HCT116 (cell line): ENCODE measurements around the gene EGFR. TPM values are rescaled to one million over a fixed set of nuclear protein-coding genes. Genes with fewer than 3 reads are reported as not detected.

Experiments
- ATAC-seq: fragments of 200-7000 bp; cut with Tn5 transposase; 2 replicates; pipeline ENCODE4 v1.9.1; 2020; ENCODE audit warnings: mild to moderate bottlenecking, moderate library complexity
- BruUV-seq: library from RNA; stranded (reverse); fragments of 400-500 nt; replicated peaks from 2 replicates; lab custom pipeline; 2021; lab: Mats Ljungman, UMichigan
- CTCF ChIA-PET: fragments of 300-600 bp; sonication (Branson Sonifier 250); formaldehyde crosslinking; loops from one replicate; lab custom pipeline; 2021; ENCODE audit warnings: antibody characterized with exemption; lab: Charles Lee
- POLR2A ChIA-PET: fragments of 300-600, 350-600 bp; sonication (Branson Sonifier 250); formaldehyde crosslinking; loops from one replicate; lab custom pipeline; 2021; ENCODE audit warnings: antibody characterized with exemption; lab: Charles Lee
- RAD21 ChIA-PET, 2 experiments: fragments of 300-600 bp; sonication (Branson Sonifier 250); formaldehyde crosslinking; loops; one replicate each; lab custom pipeline; 2023; ENCODE audit warnings: low total read pairs in 2 of 2; ENCODE audit not compliant: uncharacterized antibody in 2 of 2, unreplicated experiment in 2 of 2, low non-redundant PET in 1 of 2; lab: Charles Lee
- DNase-seq: peaks from one replicate; pipeline ENCODE4 v3.0.0-alpha.2; 2010; ENCODE audit warnings: low read depth, low spot score
- H2AFZ ChIP-seq: fragments of 200-600 bp; shearing (Covaris generic), sonication (generic); 2 replicates; pipeline ENCODE4 v1.6.1; 2017; ENCODE audit warnings: low read depth, mixed run types, mixed read lengths, antibody characterized with exemption, low read length; ENCODE audit not compliant: poor library complexity, severe bottlenecking
- H3K27ac ChIP-seq: 2 replicates; pipeline ENCODE4 v1.5.1; 2012; ENCODE audit warnings: low read depth, low read length
- H3K27me3 ChIP-seq: fragments of 200-600 bp; sonication (generic); 2 replicates; pipeline ENCODE4 v1.6.1; 2016; ENCODE audit warnings: mixed run types, low read length, mixed read lengths; ENCODE audit not compliant: insufficient read depth
- H3K36me3 ChIP-seq, 2 experiments: fragments of 200-500 bp in 1 of 2; fragments of 200-600 bp in 1 of 2; sonication (Bioruptor generic) in 1 of 2; sonication (generic) in 1 of 2; 2 replicates each; pipeline versions ENCODE4 v1.5.1 to v1.6.1; 2014 to 2016; ENCODE audit warnings: low read length in 2 of 2, inconsistent platforms in 1 of 2, mixed read lengths in 1 of 2, mixed run types in 1 of 2; ENCODE audit not compliant: insufficient read depth in 2 of 2, control insufficient read depth in 1 of 2
- H3K4me1 ChIP-seq, 2 experiments: fragments of 200-600 bp in 1 of 2; sonication (generic) in 1 of 2; 2 replicates each; pipeline versions ENCODE4 v1.5.1 to v1.6.1; 2012 to 2017; ENCODE audit warnings: low read length in 2 of 2, inconsistent platforms in 1 of 2, mild to moderate bottlenecking in 1 of 2, mixed read lengths in 1 of 2, mixed run types in 1 of 2, moderate library complexity in 1 of 2; ENCODE audit not compliant: insufficient read depth in 2 of 2, control insufficient read depth in 1 of 2
- H3K4me2 ChIP-seq: fragments of 200-600 bp; sonication (generic); 2 replicates; pipeline ENCODE4 v1.6.1; 2017; ENCODE audit warnings: mixed run types, low read length, mixed read lengths
- H3K4me3 ChIP-seq, 2 experiments: fragments of 200-600 bp in 1 of 2; sonication (generic) in 1 of 2; replicated peaks in 1 of 2; 2 replicates each; pipeline ENCODE4 v1.5.1; 2011 to 2016; ENCODE audit warnings: low read length in 2 of 2, control low read depth in 1 of 2, low read depth in 1 of 2, mild to moderate bottlenecking in 1 of 2, mixed read lengths in 1 of 2, mixed run types in 1 of 2
- H3K79me2 ChIP-seq: fragments of 200-600 bp; sonication (generic); 2 replicates; pipeline ENCODE4 v1.6.1; 2017; ENCODE audit warnings: mild to moderate bottlenecking, mixed run types, low read length, moderate library complexity, mixed read lengths; ENCODE audit not compliant: insufficient read depth
- H3K9ac ChIP-seq: fragments of 200-600 bp; sonication (generic); 2 replicates; pipeline ENCODE4 v1.6.1; 2016; ENCODE audit warnings: low read length, mixed read lengths
- H3K9me2 ChIP-seq: fragments of 200-600 bp; sonication (generic), shearing (Covaris generic); 2 replicates; pipeline ENCODE4 v1.6.1; 2017; ENCODE audit warnings: mixed run types, mild to moderate bottlenecking, moderate library complexity; ENCODE audit not compliant: insufficient read depth
- H3K9me3 ChIP-seq, 2 experiments: fragments of 200-500 bp in 1 of 2; fragments of 200-600 bp in 1 of 2; sonication (Bioruptor generic) in 1 of 2; sonication (generic) in 1 of 2; 2 replicates each; pipeline ENCODE4 v1.6.1; 2014 to 2017; ENCODE audit warnings: low read length in 2 of 2, mixed read lengths in 2 of 2, inconsistent platforms in 1 of 2, low read depth in 1 of 2, mild to moderate bottlenecking in 1 of 2, mixed run types in 1 of 2, moderate library complexity in 1 of 2; ENCODE audit not compliant: control insufficient read depth in 1 of 2, insufficient read depth in 1 of 2
- H4K20me1 ChIP-seq: fragments of 200-600 bp; sonication (generic), shearing (Covaris generic); 2 replicates; pipeline ENCODE4 v1.6.1; 2017; ENCODE audit warnings: mixed run types, mild to moderate bottlenecking, moderate library complexity; ENCODE audit not compliant: insufficient read depth
- CBX3 ChIP-seq: IDR thresholded peaks from 2 replicates; pipeline ENCODE4 v1.6.1; 2012; ENCODE audit warnings: low read depth
- CEBPB ChIP-seq: IDR thresholded peaks from 2 replicates; pipeline ENCODE4 v1.6.1; 2012; ENCODE audit warnings: low read depth
- EGR1 ChIP-seq: IDR thresholded peaks from 2 replicates; pipeline ENCODE4 v1.6.1; 2012; ENCODE audit warnings: low read depth
- EZH2phosphoT487 ChIP-seq: fragments of 200-600 bp; IDR thresholded peaks from 2 replicates; pipeline ENCODE4 v1.6.1; 2018; ENCODE audit warnings: antibody characterized with exemption, borderline replicate concordance
- POLR2A ChIP-seq: IDR thresholded peaks from 2 replicates; pipeline ENCODE4 v1.7.0; 2011; ENCODE audit warnings: borderline replicate concordance; ENCODE audit not compliant: insufficient read depth, insufficient read length; ENCODE audit errors: extremely low read depth
- POLR2AphosphoS5 ChIP-seq: IDR thresholded peaks from 2 replicates; pipeline ENCODE4 v1.6.1; 2011; ENCODE audit warnings: mild to moderate bottlenecking, low read depth, low read length, moderate library complexity
- TCF7L2 ChIP-seq: IDR thresholded peaks from 2 replicates; pipeline ENCODE4 v1.7.0; 2011; ENCODE audit warnings: borderline replicate concordance, inconsistent platforms; ENCODE audit not compliant: insufficient read depth, insufficient read length; ENCODE audit errors: extremely low read depth
- YY1 ChIP-seq: IDR thresholded peaks from 2 replicates; pipeline ENCODE4 v1.6.1; 2011; ENCODE audit warnings: low read length, low read depth, moderate library complexity, mild to moderate bottlenecking; ENCODE audit not compliant: insufficient replicate concordance; ENCODE audit errors: extremely low read depth
- ZFX ChIP-seq: fragments of 450-650 bp; IDR thresholded peaks from 2 replicates; pipeline ENCODE4 v1.6.1; 2017
- ZNF274 ChIP-seq: fragments of 200-500 bp; sonication (Bioruptor generic); IDR thresholded peaks from 2 replicates; pipeline ENCODE4 v1.6.1; 2014; ENCODE audit warnings: mild to moderate bottlenecking, low read depth, low read length, inconsistent platforms
- intact Hi-C: fragments of 100-400 bp; cut with micrococcal nuclease; formaldehyde crosslinking; loops from 2 replicates; pipeline ENCODE4 v1.10.0; 2022
- total RNA-seq: library from RNA; stranded (reverse); gene quantifications from one replicate; pipeline ENCODE4 v1.2.1, GENCODE V29; 2021; ENCODE audit not compliant: unreplicated experiment
- TF ChIP-seq, protein P1 (sequence below): IDR thresholded peaks from 2 replicates; pipeline ENCODE4 v1.6.1; 2011; ENCODE audit warnings: mild to moderate bottlenecking, low read length, moderate library complexity; ENCODE audit not compliant: insufficient replicate concordance; ENCODE audit errors: extremely low read depth

Gene EGFR
- total RNA-seq, 1 experiment from 2014 or later, result 71.5 TPM

DNA sequence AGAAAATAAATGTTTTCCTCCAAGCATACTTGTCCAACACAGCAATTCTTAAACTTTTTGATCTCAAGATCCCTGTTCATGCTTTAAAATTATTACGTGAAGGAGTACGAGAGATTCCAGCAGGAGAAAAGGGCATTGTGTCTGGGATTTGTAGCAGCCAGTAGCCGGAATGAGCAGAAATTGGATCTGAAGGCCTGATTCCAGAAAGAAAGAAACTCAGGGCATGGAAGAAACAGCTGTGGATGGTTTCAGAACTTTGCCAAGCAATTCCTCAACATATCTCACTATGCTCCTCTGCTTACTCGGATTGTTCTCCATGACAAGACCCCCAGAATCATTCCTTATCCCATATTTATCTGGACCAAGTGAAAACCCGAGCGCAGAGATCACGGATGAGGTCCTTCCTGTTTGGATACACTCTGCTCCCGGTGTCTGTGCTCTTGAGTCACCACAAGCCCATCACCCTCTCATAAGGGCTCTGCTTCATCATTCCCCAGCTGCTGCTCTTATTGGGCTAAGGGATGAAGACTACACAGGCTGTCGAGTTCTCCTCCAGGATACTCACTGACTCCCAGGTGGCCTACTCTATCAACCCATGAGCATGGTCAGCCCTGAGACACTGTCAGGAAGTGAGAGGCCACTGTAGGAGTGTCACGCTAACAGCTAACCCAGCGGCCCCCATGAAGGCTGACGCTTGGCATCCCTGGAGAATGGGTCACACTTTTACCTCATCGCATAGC is 225.4 kb downstream of the EGFR start:
- RAD21 ChIA-PET, result no interaction called here
- Histone ChIP-seq H4K20me1 (no peaks in the 10 kb centered on the region), H3K27me3 (no peaks in the 10 kb centered on the region), H3K4me3 (no peak overlapping the region), H3K9me3 (no peaks in the 10 kb centered on the region), H2AFZ (no peak overlapping the region), H3K27ac (no peak overlapping the region), H3K9me2 (no peaks in the 10 kb centered on the region), H3K36me3 (no peaks in the 10 kb centered on the region), H3K9ac (no peak overlapping the region), H3K4me2 (no peak overlapping the region), H3K4me1 (peaks cover 10 to 30% of the 10 kb centered on the region in 2 experiments), H3K79me2 (no peaks in the 10 kb centered on the region)
- BruUV-seq, result no TSS peak
- no peak for ATAC-seq
- POLR2A ChIA-PET, result no interaction called here
- no peak for DNase-seq
- CTCF ChIA-PET, result interaction anchor here (1.4 kb wide), 1 partner anchor 11 kb away, joined by 10 read pairs; no protein-coding TSS in a partner anchor
- intact Hi-C loops, result no loop called here
- TF ChIP-seq POLR2A (no peak), EZH2phosphoT487 (no peak), EGR1 (no peak), ZFX (no peak), YY1 (no peak), POLR2AphosphoS5 (no peak), CBX3 (no peak), CEBPB (no peak), TCF7L2 (no peak), ZNF274 (no peak)
- TF ChIP-seq, protein P1, sequence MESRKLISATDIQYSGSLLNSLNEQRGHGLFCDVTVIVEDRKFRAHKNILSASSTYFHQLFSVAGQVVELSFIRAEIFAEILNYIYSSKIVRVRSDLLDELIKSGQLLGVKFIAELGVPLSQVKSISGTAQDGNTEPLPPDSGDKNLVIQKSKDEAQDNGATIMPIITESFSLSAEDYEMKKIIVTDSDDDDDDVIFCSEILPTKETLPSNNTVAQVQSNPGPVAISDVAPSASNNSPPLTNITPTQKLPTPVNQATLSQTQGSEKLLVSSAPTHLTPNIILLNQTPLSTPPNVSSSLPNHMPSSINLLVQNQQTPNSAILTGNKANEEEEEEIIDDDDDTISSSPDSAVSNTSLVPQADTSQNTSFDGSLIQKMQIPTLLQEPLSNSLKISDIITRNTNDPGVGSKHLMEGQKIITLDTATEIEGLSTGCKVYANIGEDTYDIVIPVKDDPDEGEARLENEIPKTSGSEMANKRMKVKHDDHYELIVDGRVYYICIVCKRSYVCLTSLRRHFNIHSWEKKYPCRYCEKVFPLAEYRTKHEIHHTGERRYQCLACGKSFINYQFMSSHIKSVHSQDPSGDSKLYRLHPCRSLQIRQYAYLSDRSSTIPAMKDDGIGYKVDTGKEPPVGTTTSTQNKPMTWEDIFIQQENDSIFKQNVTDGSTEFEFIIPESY, result no peak
